ENCODE results near the gene USP17L28.
"Not testable (repeated sequence)": the region's sequence is repeated elsewhere in the genome, so short reads cannot be mapped to it uniquely, and the experiment has no call there.

The USP17L28 gene

GRCh38 chr4:9384126-9384525 lies 35.4 kb downstream of the USP17L28 start:
- no peak for DNase-seq
- 80% methylated on average over 1 of the region's 1 CpG for whole genome bisulfite sequencing

GRCh38 chr4:9389001-9389400 lies 40.3 kb downstream of the USP17L28 start:
- H3K36me3 ChIP-seq (ENCODE audit: control insufficient read depth in 1 of 2, insufficient read depth in 2 of 2, low read depth in 1 of 2, low read length in 2 of 2); H2BK12ac ChIP-seq (ENCODE audit: low read length in 2 of 2); H2AK5ac ChIP-seq (ENCODE audit: low read length, severe bottlenecking); H3K27me3 ChIP-seq (ENCODE audit: control insufficient read depth in 1 of 2, insufficient read depth in 1 of 2, low read length in 2 of 2); H3K4me3 ChIP-seq (ENCODE audit: insufficient read depth in 1 of 2, low read depth in 1 of 2, low read length in 2 of 2); H2AFZ ChIP-seq (ENCODE audit: low read depth, low read length); H3K27ac ChIP-seq (ENCODE audit: low read length, poor library complexity, severe bottlenecking); H3K9ac ChIP-seq (ENCODE audit: low read length); H3K79me1 ChIP-seq (replicated peaks; ENCODE audit: low read length, poor library complexity, severe bottlenecking); H4K91ac ChIP-seq (ENCODE audit: low read length); H3K18ac ChIP-seq (ENCODE audit: low read depth in 1 of 2, low read length in 2 of 2); H2BK15ac ChIP-seq (ENCODE audit: low read depth, poor library complexity, severe bottlenecking); H2BK120ac ChIP-seq (ENCODE audit: low read depth, low read length); H3K4ac ChIP-seq (ENCODE audit: low read depth in 1 of 2, low read length in 2 of 2); H3K9me3 ChIP-seq (ENCODE audit: control insufficient read depth, low read length); H3K4me1 ChIP-seq (ENCODE audit: control insufficient read depth, insufficient read depth, low read depth, low read length); H2BK5ac ChIP-seq (ENCODE audit: low read depth, low read length, poor library complexity, severe bottlenecking); H3K4me2 ChIP-seq (ENCODE audit: low read length, poor library complexity, severe bottlenecking); DNase-seq; H3K14ac ChIP-seq (ENCODE audit: low read length in 2 of 2); H4K8ac ChIP-seq (ENCODE audit: low read length); H3K23ac ChIP-seq (ENCODE audit: low read length in 2 of 2): not testable (repeated sequence)
- 81% methylated on average over 2 of the region's 2 CpGs for WGBS

More at GRCh38 chr4:9384126-9384525, 35.4 kb downstream of the USP17L28 start:
- H4K8ac ChIP-seq (ENCODE audit: low read length) = no peak overlapping the region
- H3K18ac ChIP-seq (ENCODE audit: low read depth in 1 of 2, low read length in 2 of 2) = no peak overlapping the region
- H2BK120ac ChIP-seq (ENCODE audit: low read depth, low read length) = no peak overlapping the region
- H3K79me1 ChIP-seq (replicated peaks; ENCODE audit: low read length, poor library complexity, severe bottlenecking) = no peaks in the 10 kb centered on the region
- H3K27ac ChIP-seq (ENCODE audit: low read length, poor library complexity, severe bottlenecking) = no peak overlapping the region
- H3K4ac ChIP-seq (ENCODE audit: low read depth in 1 of 2, low read length in 2 of 2) = no peak overlapping the region
- no peak overlapping the region for H3K4me3 ChIP-seq (ENCODE audit: insufficient read depth in 1 of 2, low read depth in 1 of 2, low read length in 2 of 2)
- no peak overlapping the region for H2BK15ac ChIP-seq (ENCODE audit: low read depth, poor library complexity, severe bottlenecking)
- H3K4me2 ChIP-seq (ENCODE audit: low read length, poor library complexity, severe bottlenecking) = no peak overlapping the region
- no peak overlapping the region for H3K14ac ChIP-seq (ENCODE audit: low read length in 2 of 2)
- H4K91ac ChIP-seq (ENCODE audit: low read length) = no peak overlapping the region
- H3K9ac ChIP-seq (ENCODE audit: low read length) = no peak overlapping the region
- H2BK5ac ChIP-seq (ENCODE audit: low read depth, low read length, poor library complexity, severe bottlenecking) = no peak overlapping the region
- no peaks in the 10 kb centered on the region for H3K27me3 ChIP-seq (ENCODE audit: control insufficient read depth in 1 of 2, insufficient read depth in 1 of 2, low read length in 2 of 2)
- H3K9me3 ChIP-seq (ENCODE audit: control insufficient read depth, low read length) = no peaks in the 10 kb centered on the region
- H3K23ac ChIP-seq (ENCODE audit: low read length in 2 of 2) = no peak overlapping the region
- H3K36me3 ChIP-seq (ENCODE audit: control insufficient read depth in 1 of 2, insufficient read depth in 2 of 2, low read depth in 1 of 2, low read length in 2 of 2) = no peaks in the 10 kb centered on the region
- H2AK5ac ChIP-seq (ENCODE audit: low read length, severe bottlenecking) = no peak overlapping the region
- no peak overlapping the region for H2AFZ ChIP-seq (ENCODE audit: low read depth, low read length)
- no peaks in the 10 kb centered on the region for H3K4me1 ChIP-seq (ENCODE audit: control insufficient read depth, insufficient read depth, low read depth, low read length)
- no peak overlapping the region for H2BK12ac ChIP-seq (ENCODE audit: low read length in 2 of 2)

All from mesenchymal stem cell (in vitro differentiated cells and primary cell).